Glutamatergic neuron (in vitro differentiated cells): ENCODE data around the gene LIMA1. TPM values are rescaled to one million over a fixed set of nuclear protein-coding genes. Genes with fewer than 3 reads are reported as not detected.
"Not testable (repeated sequence)": the region's sequence is repeated elsewhere in the genome, so short reads cannot be mapped to it uniquely, and the experiment has no call there.

Experiments
- DNase-seq: peaks from one replicate; pipeline ENCODE4 v3.0.0; 2022
- H3K27ac Mint-ChIP-seq: one replicate; pipeline ENCODE4 v1.8.0; 2020; ENCODE audit warnings: mild to moderate bottlenecking, mixed read lengths, inconsistent platforms; ENCODE audit not compliant: unreplicated experiment
- H3K27me3 Mint-ChIP-seq: one replicate; pipeline ENCODE4 v1.8.0; 2020; ENCODE audit warnings: mild to moderate bottlenecking, moderate library complexity, mixed read lengths, inconsistent platforms; ENCODE audit not compliant: unreplicated experiment
- H3K36me3 Mint-ChIP-seq: one replicate; pipeline ENCODE4 v1.8.0; 2020; ENCODE audit warnings: mild to moderate bottlenecking, mixed read lengths, inconsistent platforms; ENCODE audit not compliant: unreplicated experiment
- H3K4me1 Mint-ChIP-seq: one replicate; pipeline ENCODE4 v1.8.0; 2020; ENCODE audit warnings: mild to moderate bottlenecking, low read depth, mixed read lengths, inconsistent platforms; ENCODE audit not compliant: unreplicated experiment
- H3K4me3 Mint-ChIP-seq: one replicate; pipeline ENCODE4 v1.8.0; 2020; ENCODE audit warnings: mild to moderate bottlenecking, mixed read lengths, inconsistent platforms; ENCODE audit not compliant: unreplicated experiment
- H3K9me3 Mint-ChIP-seq: one replicate; pipeline ENCODE4 v1.8.0; 2020; ENCODE audit warnings: mild to moderate bottlenecking, moderate library complexity, mixed read lengths, inconsistent platforms; ENCODE audit not compliant: unreplicated experiment
- CTCF ChIP-seq: fragments of 200-600 bp; sonication (generic); IDR thresholded peaks from one replicate; pipeline ENCODE4 v1.5.0; 2021; ENCODE audit not compliant: partially characterized antibody, unreplicated experiment
- total RNA-seq: library from RNA; stranded (reverse); fragmentation: NEBNext Ultra II Directional; extraction: Animal tissue kit (Norgen Biotek cat#: 25700); gene quantifications from one replicate; pipeline ENCODE4 v1.2.1, GENCODE V29; 2021; ENCODE audit not compliant: unreplicated experiment

Gene LIMA1
- total RNA-seq, 1 donor from 2014 or later: 69.4 TPM

GRCh38 chr12:50149311-50149710, 134.0 kb downstream of the LIMA1 start:
- no peak overlapping the region for H3K27ac Mint-ChIP-seq
- no peaks in the 10 kb centered on the region for H3K9me3 Mint-ChIP-seq
- TF ChIP-seq CTCF: no peak
- H3K4me3 Mint-ChIP-seq: no peak overlapping the region
- peaks cover 2% of the 10 kb centered on the region for H3K27me3 Mint-ChIP-seq
- DNase-seq: no peak
- no peaks in the 10 kb centered on the region for H3K4me1 Mint-ChIP-seq
- no peaks in the 10 kb centered on the region for H3K36me3 Mint-ChIP-seq

- DNase-seq, H3K27me3 Mint-ChIP-seq, H3K36me3 Mint-ChIP-seq, H3K27ac Mint-ChIP-seq, H3K4me3 Mint-ChIP-seq, H3K4me1 Mint-ChIP-seq, H3K9me3 Mint-ChIP-seq: not testable (repeated sequence)
Observed at GRCh38 chr12:50148011-50148410, 135.3 kb downstream of the LIMA1 start.

GRCh38 chr12:50147281-50147680, 136.0 kb downstream of the LIMA1 start:
- Mint-ChIP-seq H3K4me3 (no peak overlapping the region), H3K9me3 (no peaks in the 10 kb centered on the region), H3K4me1 (no peaks in the 10 kb centered on the region), H3K27me3 (peaks cover 5% of the 10 kb centered on the region), H3K27ac (no peak overlapping the region), H3K36me3 (no peaks in the 10 kb centered on the region)
- no peak for TF ChIP-seq CTCF
- DNase-seq: no peak

- H3K4me1 Mint-ChIP-seq: no peaks in the 10 kb centered on the region
- H3K9me3 Mint-ChIP-seq: no peaks in the 10 kb centered on the region
- no peak overlapping the region for H3K27ac Mint-ChIP-seq
- DNase-seq: no peak
- TF ChIP-seq CTCF: no peak
- H3K27me3 Mint-ChIP-seq: peaks cover 3% of the 10 kb centered on the region
- no peak overlapping the region for H3K4me3 Mint-ChIP-seq
- no peaks in the 10 kb centered on the region for H3K36me3 Mint-ChIP-seq
Observed at GRCh38 chr12:50145439-50145838, 137.9 kb downstream of the LIMA1 start.

- Mint-ChIP-seq H3K4me3 (no peak overlapping the region), H3K9me3 (no peaks in the 10 kb centered on the region), H3K27ac (no peak overlapping the region), H3K27me3 (peaks cover 3% of the 10 kb centered on the region), H3K4me1 (no peaks in the 10 kb centered on the region), H3K36me3 (no peaks in the 10 kb centered on the region)
- no peak for TF ChIP-seq CTCF
- DNase-seq: no peak
Observed at GRCh38 chr12:50142993-50143392, 140.3 kb downstream of the LIMA1 start.
